HL-60/S4 (cell line): Measurements from ENCODE around the gene WDR27.

Source experiments
- in situ Hi-C: fragments of 300-500 bp; cut with MboI; formaldehyde crosslinking; loops from 2 replicates; pipeline ENCODE4 v1.14.3; 2022; ENCODE audit warnings: low sequenced_read_pairs

WDR27 gene

DNA sequence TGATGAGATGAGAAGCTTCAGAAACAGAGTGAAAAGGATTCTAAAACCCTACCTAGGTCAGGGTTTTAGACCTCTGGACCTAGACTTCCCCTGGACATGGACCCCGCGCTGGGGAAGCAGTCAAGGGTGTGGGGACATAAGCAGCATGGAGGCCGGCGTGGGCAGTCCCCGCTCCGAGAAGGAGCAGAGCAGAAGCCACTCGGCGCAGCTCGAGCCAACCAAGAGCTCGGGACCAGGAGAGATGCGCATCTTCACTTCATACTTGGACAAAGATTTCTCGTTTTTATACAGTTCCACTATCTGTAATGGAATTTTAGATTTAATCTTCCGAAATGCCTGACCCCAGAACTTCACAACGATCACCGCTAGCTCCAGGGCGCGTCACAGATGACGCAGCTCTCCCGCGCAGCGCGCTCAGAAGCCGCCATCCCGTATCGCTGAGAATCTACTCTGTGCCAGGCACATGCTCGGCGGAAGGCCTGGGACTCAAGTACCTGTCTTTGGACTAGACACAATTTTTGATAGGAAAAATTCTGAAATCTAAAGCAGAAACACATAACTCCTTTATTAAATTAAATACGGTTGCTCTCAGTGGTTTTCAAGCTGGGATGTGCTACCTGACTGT, 60.3 kb downstream of the WDR27 start:
- in situ Hi-C loops = no loop called here

DNA sequence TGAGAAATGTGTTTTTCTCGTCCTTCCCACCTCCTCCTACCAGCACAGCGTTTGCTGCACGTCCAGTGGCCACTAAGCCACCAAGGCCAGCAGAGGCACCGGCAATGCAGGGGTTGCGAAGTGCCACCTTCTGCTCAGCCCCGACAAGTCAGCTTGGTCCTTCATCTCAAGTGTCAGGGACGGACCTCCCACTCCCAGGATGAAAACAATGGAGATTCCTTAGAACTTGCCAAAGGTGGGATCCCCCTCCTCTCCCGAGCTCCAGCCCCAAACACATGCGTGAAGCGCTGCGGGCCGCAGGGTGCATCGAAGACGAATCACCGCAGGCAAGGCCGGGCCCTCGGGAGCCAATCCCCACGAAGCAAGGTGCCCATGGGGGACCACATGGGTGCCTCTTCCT, 60.8 kb downstream of the WDR27 start:
- in situ Hi-C loops = no loop called here

DNA sequence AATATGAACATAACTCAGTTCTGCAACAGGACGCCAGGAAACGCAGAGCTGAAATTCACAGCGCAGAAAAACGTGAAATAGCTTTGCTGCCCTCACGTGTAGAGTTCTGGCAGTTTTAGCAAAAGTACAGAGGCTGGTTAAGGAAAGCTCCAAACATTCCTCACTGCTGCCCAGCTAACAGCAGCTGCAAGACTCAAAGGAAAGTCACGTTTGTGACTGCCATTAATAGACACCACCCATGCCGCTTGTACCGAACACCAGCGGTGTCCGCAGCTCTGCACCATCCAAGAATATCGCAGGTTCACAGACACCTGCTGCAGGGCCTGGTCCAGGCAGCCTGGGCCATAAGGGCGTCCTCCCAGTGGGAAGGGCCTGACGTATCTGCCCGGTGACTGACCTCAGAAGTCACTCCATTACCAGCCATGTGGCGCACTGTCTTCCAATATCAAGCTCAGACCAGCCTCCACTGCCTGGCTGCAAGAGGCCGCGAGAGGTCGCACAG, 61.4 kb downstream of the WDR27 start:
- in situ Hi-C loops = no loop called here

DNA sequence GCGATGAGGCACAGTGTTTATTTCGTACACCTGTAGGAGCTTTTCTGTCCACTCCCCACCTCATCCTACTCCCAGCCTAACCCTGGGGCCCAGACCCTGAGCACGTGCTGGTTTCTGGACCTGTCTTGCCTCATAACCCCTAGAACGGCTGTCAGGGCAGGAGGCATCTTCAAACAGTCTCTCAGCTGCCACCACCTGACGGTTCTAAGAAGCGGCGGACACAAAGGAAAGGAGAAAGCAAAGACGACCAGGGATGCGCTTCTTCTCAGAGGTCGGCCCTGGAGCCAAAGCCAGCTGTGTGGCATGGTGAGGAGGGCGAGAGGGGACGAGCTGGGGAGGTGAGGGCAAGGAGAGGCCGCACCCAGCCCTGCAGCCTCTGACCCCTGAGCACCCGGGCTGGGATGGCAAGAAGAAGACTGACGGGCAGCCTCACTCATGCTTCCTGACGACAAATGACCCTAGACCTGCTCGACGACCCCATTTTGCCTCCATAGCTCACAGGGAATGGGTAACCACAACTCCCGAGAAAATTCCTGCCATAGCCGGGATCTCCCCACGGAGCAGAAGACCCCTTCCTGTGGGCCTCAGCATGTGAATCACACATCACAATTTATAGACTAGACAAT, 62.1 kb downstream of the WDR27 start:
- in situ Hi-C loops = no loop called here

DNA sequence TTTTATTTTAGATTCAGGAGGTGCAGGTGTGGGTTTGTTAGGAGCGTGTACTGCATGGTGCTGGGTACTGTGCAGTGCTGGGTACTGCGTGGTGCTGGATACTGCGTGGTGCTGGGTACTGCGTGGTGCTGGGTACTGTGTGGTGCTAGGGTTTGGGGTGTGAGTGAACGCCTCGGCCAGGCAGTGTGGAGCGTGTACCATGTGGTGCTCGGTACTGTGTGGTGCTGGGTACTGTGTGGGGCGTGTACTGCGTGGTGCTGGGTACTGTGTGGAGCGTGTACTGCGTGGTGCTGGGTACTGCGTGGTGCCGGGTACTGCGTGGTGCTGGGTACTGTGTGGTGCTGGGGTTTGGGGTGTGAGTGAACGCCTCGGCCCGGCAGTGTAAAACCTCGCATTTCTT, 62.9 kb downstream of the WDR27 start:
- in situ Hi-C loops = no loop called here

DNA sequence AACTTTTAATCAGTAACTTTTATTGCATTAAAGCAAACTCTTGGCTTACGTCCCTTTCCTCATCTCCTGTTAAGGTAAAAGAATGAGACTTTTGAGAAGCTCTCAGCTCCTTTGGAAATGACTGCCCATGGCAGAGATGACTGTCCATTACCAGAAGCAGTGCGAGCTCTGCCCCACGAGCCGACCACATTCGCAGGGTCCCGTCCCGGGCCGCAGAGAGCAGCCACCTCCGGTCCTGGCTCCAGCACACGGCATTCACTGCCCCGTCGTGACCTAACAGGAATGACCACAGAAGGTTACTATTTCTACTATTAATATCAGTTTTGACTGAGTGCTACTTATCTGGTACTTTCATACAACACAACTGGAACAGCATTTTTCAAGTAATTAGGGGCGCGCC, 63.4 kb downstream of the WDR27 start:
- in situ Hi-C loops = no loop called here

DNA sequence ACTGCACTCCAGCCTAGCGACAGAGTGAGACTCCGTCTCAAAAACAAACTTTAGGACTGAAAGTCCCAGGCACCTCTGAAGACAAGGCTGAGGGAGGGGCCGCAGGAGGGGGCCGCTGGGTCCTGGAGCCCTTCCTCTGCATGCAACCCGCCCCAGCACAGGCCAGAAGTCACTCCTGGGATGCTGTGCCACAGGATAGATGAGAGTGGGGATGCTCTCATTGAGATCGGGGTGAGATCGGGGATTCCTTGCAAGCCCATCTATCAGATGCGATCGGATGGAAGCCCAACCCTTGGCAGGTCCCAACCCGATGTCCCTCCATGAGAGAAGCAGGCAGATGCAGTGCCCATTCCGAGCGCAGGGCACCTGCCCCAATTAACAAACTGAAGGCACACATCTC, 66.5 kb downstream of the WDR27 start:
- in situ Hi-C loops = no loop called here

DNA sequence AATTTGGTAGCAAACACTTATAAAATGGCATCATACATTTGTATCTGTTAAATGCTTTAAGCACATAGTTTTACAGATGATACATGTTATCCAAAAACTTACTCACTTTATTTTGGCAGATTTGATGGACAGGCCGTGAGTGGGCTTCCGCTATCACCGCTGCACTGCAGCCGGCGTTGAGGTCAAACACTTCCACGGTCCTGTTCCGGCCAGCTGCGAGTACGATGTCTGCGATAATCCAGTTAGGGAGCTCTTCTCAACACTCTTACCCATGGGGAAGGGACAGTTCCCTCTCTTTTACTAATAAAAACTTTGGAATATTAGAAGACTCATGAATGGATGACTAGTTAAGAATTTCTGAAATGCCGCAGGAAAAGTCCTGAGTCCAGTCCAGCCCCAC, 69.0 kb downstream of the WDR27 start:
- in situ Hi-C loops = no loop called here

DNA sequence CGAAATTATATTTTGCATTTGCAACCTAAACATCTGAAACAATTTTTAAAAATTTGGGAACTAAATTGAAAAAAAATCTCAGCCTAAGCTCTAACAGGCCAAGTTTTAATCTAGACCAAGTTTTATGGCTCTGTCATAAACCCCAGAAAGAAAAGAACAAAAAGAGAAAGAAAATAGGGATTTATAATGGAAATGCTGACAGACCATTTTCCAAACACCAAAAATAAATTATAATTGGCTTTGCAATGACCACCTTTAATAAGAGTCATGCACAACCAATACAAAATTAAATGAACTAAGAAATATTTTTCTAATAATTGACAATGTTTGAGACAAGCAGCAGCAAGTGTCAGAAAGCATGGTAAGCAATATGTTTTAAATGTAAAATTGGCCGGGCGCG, 72.6 kb downstream of the WDR27 start:
- in situ Hi-C loops = no loop called here

DNA sequence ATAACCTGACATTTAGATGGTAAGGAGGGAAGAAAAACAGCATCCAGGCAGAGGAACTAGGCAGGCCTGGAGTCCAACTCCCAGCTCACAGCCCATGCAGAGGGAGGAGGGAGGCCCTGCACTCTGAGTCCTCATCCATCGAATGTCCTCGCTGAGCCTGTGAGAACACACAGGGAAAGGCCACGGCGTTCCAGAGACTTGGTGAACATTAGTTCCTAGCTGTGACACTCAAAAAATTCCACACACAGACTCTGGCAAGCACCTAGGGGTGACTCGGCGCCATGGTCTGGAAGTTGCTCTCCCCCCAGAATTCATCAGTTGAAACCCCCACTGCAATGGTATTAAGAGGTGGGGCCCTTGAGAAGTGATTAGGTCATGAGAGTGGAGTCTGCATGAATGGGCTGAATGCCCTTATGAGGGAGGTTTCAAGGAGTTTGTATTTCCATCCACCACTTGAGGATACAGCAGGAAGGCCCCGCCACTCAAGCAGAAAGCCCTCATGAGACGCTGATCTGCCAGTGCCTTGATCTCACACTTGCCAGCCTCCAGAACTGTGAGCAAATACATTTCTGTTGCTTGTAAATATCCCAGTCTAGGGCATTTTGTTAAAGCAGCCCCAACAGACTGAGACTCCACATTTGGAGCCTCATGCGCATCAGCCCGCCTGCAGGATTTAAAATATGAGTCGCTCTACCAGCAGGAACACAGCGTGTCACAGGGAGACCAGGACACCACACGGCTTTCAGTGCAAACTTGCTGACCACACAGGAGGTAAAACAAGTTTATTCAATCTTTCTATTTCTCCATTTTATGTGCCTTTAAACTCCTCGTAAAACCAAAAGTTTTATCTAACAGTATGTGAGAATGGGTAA, 73.9 kb downstream of the WDR27 start:
- in situ Hi-C loops = no loop called here

DNA sequence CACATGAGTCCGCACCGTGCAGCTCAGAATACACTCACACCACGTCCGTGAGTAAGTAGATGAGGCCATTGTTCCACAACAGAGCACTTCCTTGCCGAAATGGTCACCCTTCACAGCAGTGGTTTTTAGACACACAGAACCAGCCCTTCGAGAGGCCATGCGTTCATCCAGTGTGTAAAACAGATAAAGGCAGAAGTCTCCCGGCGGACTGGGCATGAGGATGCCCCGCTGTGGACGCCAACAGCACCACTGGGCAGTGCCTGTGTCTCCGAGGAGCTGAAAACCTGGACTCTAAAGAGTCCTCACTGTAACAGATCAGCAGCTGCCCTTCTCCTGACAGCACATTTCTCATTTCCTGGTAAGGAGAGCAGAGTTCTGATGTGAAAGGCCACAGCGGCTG, 75.2 kb downstream of the WDR27 start:
- in situ Hi-C loops = no loop called here

DNA sequence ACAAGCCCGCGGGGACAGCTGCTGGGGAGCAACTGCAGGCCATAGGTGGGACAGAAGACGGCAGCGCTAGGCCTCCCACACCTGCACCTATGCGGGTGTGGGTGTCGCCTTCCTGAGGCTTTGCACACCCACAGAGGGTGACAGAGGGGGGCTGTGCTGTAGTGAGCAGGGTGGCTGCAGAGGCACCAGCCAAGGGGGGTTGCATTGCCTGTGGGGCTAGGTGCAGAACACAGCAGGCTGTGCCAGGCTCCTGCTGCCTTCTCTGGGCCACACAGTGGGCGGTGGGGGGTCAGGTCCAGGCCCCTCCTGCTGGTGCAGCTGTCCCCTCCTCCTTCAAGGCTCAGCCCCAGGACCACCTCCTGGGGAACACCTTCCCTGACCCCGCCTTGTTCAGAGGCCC, 75.7 kb downstream of the WDR27 start:
- in situ Hi-C loops = no loop called here

DNA sequence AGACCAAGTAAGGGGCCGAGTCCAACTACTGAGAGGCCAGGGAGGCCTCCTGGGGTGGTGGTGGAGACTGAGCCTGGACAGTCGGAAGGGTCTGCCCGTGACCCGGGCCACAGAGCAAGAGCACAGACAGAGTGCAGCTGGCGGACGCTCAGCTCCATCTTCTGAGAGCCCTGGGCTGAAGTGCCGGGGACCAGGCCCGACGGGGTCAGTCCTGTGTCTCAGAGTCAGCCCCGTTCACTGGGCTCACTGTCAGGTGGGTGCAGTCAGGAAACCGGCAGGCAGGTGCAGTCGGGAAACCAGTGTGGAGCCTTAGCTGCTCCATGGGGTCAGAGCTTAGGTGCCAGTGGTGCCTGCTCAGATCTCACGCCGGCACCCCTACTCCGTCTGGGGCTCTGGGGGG, 76.5 kb downstream of the WDR27 start:
- in situ Hi-C loops = no loop called here

DNA sequence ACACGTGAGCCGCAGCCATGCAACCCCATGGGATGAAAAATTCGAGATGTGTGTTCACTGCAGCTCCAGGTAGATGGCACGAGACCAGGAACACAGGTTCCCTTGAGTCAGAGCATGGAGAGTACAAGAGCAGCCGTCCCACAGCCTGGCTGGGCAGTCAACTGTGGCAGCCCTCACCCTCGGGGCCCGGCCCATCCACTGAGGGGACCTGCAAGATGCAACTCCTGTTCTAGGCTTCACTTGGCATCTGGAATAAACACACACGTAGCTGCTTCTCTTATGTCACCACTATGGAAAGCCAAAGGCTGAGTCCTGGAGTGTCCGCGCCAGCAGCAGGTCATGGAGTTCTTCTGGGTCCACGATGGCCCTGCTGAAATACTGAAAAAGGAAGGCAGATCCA, 77.0 kb downstream of the WDR27 start:
- in situ Hi-C loops = no loop called here

DNA sequence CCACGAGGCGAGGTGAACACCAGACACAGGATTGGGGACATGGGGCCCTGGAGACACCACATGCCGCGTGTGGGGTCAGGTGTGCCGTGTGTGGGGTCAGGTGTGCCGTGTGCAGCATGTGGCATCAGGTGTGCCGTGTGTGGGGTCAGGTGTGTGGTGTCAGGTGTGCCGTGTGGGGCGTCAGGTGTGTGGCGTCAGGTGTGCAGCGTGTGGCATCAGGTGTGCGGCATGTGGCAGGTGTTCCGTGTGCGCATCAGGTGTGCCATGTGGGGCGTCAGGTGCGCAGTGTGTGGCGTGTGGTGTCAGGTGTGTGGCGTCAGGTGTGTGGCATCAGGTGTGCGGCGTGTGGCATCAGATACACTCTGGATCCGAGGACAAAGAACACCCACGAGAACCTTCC, 77.9 kb downstream of the WDR27 start:
- in situ Hi-C loops = no loop called here

DNA sequence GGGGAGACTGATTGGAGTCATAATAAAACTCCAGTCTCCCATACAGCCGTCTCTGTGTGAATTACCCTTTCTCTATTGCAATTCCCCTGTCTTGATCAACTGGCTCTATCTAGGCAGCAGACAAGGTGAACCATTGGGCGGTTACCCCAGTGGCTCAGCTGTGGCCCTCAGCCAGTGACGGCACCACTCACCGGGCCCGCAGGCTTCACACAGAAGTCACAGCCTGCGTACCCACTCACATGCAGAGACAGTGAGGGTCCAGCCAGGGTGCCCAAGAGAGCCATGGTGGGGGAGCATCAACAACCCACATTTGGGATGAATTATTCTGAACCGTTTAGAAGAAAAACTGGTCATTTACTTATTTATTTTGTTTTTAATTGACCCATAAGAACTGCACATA, 78.5 kb downstream of the WDR27 start:
- in situ Hi-C loops = no loop called here

DNA sequence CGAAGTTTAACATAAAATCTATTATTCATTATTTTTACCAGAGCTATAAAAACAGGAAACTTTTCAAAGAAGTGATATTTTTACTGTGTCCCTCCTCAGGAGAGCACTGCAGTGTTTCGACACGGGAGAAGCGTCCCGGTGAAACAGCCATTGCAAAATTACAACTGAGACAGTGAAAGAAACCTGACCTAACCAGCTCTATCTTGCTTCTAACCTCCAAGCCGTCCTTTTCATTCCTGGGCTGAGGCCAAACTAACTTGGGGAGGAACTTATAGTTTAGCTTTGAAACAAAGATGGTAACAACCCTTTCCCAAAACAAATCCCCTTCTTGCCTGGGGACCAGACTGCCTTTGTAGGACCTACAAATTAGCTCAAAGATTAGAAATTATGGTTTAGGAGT, 79.2 kb downstream of the WDR27 start:
- in situ Hi-C loops = no loop called here

DNA sequence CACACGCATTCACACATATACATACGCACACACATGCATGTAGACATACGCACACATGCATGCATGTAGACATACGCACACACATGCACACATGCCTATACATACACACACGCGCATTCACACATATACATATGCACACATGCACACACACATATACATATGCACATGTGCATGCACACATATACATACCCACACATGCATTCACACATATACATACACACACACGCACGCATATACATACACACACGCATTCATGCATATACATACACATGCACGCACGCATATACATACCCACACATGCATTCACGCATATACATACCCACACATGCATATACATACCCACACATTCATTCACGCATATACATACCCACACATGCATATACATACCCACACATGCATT, 80.5 kb downstream of the WDR27 start:
- in situ Hi-C loops = no loop called here

DNA sequence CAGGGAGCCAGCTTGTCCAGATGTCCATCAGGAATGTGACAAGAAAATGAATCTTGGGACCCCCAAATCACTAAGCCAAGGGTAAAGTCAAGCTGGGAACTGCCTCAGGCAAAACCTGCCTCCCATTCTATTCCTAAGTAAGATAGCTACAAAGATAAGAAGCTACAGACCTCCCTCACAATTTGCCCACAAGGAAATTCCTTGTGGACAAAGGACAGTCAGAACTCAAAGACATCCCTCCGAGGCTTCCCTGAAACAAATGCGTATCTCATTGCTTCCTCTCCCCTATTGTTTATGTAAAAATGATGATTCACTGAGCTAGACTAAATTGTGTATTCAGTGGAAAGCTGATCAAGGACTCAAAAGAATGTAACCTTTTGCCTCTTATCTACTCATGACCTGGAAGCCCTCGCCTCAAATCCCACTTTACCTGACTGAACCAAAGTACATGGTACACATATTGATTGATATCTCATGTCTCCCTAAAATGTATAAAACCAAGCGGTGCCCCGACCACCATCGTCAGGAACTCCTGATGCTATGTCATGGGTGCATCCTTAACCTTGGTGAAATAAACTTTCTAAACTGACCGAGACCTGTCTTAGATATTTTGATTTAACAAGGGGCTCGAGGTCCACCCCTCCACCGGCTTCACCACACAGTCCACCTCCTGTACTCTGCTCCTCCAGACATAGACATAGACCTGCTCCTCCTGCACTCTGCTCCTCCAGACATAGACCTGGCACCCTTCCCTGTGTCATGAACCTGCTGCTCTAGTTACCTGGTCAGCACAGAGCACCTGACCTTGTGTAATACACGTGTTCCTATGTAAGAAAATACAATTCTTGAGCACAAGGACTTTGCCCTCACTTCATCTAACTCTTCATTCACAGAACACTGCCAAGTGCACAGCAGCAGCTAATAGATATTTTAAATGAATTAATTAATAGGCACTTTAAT, 81.4 kb downstream of the WDR27 start:
- in situ Hi-C loops = no loop called here

DNA sequence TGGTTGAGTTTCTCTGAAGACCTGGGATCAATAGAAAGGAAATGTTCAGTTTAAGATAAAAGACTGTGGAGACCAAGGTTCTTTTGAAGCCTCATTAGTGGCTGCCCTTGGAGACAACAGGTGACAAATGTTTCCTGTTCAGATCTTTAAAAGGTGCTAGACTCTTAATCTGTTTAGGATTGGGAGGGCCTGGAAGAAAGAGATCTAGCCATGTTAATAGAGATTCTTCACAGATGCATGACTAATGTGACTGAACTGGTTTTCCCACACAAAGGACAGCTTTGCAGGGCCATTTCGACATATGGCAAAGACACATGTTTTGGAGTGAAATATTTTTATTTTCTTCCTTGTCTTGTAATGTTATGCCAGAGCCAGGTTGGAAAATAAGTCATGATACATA, 82.2 kb downstream of the WDR27 start:
- in situ Hi-C loops = no loop called here
